Panc1 (cell line): ENCODE measurements around the gene C9orf85. TPM values are rescaled to one million over a fixed set of nuclear protein-coding genes. Genes with fewer than 3 reads are reported as not detected.

Experiments
- ATAC-seq: fragments of 200-7000 bp; cut with Tn5 transposase; 2 replicates; pipeline ENCODE4 v1.9.1; 2020; ENCODE audit warnings: mild to moderate bottlenecking, moderate library complexity
- BruUV-seq: library from RNA; stranded (reverse); fragments of 400-500 nt; replicated peaks from 2 replicates; lab custom pipeline; 2021; lab: Mats Ljungman, UMichigan
- CTCF ChIA-PET: fragments of 300-600 bp; sonication (Branson Sonifier 250); formaldehyde crosslinking; loops from one replicate; lab custom pipeline; 2022; ENCODE audit warnings: antibody characterized with exemption; lab: Charles Lee
- POLR2A ChIA-PET: fragments of 300-600 bp; sonication (Branson Sonifier 250); formaldehyde crosslinking; loops from one replicate; lab custom pipeline; 2022; ENCODE audit warnings: antibody characterized with exemption; lab: Charles Lee
- DNase-seq: peaks from one replicate; pipeline ENCODE4 v3.0.0-alpha.2; 2010; ENCODE audit warnings: low read depth, low spot score
- H3K27ac ChIP-seq: 2 replicates; pipeline ENCODE4 v1.5.1; 2011; ENCODE audit warnings: mild to moderate bottlenecking, low read length, inconsistent platforms
- H3K27me3 ChIP-seq: fragments of 200-500 bp; sonication (Bioruptor generic); 2 replicates; pipeline ENCODE4 v1.6.0; 2014; ENCODE audit warnings: low read length, inconsistent platforms; ENCODE audit not compliant: control insufficient read depth, insufficient read depth
- H3K36me3 ChIP-seq: fragments of 200-500 bp; sonication (Bioruptor generic); 2 replicates; pipeline ENCODE4 v1.5.1; 2014; ENCODE audit warnings: inconsistent platforms, mild to moderate bottlenecking, low read length, moderate library complexity; ENCODE audit not compliant: control insufficient read depth, insufficient read depth
- H3K4me1 ChIP-seq: 2 replicates; pipeline ENCODE4 v1.5.1; 2011; ENCODE audit warnings: inconsistent platforms, mild to moderate bottlenecking, low read length, moderate library complexity; ENCODE audit not compliant: control insufficient read depth, insufficient read depth
- H3K4me3 ChIP-seq, 2 experiments: 2 replicates each; pipeline ENCODE4 v1.5.1; 2011 to 2012; ENCODE audit warnings: low read depth in 2 of 2, low read length in 2 of 2, mild to moderate bottlenecking in 2 of 2, inconsistent platforms in 1 of 2, moderate library complexity in 1 of 2
- H3K9me3 ChIP-seq: fragments of 200-500 bp; sonication (Bioruptor generic); 2 replicates; pipeline ENCODE4 v1.5.1; 2014; ENCODE audit warnings: low read depth, mild to moderate bottlenecking, inconsistent platforms, low read length, moderate library complexity; ENCODE audit not compliant: control insufficient read depth, insufficient read depth
- POLR2AphosphoS5 ChIP-seq: IDR thresholded peaks from 2 replicates; pipeline ENCODE4 v1.6.1; 2012; ENCODE audit warnings: mild to moderate bottlenecking, low read depth, low read length, moderate library complexity
- SIN3A ChIP-seq: IDR thresholded peaks from 2 replicates; pipeline ENCODE4 v1.6.1; 2012; ENCODE audit warnings: low read depth, mild to moderate bottlenecking, low read length, moderate library complexity, borderline replicate concordance; ENCODE audit not compliant: insufficient read depth
- TCF7L2 ChIP-seq: IDR thresholded peaks from 2 replicates; pipeline ENCODE4 v1.6.1; 2011; ENCODE audit warnings: mild to moderate bottlenecking, low read depth, low read length, inconsistent platforms
- in situ Hi-C: cut with HindIII; loops from 2 replicates; pipeline ENCODE4 v1.10.0; 2016; ENCODE audit warnings: low sequenced_read_pairs, low pct_unique_long_range_greater_than_20kb
- intact Hi-C: fragments of 100-400 bp; cut with micrococcal nuclease; formaldehyde crosslinking; loops from one replicate; pipeline ENCODE4 v1.10.0; 2022; ENCODE audit not compliant: unreplicated experiment
- total RNA-seq: library from RNA; stranded (reverse); gene quantifications from one replicate; pipeline ENCODE4 v1.2.1, GENCODE V29; 2021; ENCODE audit not compliant: unreplicated experiment
- TF ChIP-seq, protein P1 (sequence below): fragments of 450-650 bp; IDR thresholded peaks from 2 replicates; pipeline ENCODE4 v1.5.1; 2017; ENCODE audit warnings: mild to moderate bottlenecking
- TF ChIP-seq, protein P2 (sequence below), 2 experiments: IDR thresholded peaks; 2 replicates each; pipeline ENCODE4 v1.6.1; 2011 to 2012; ENCODE audit warnings: low read depth in 2 of 2, control low read depth in 1 of 2, low read length in 1 of 2, mild to moderate bottlenecking in 1 of 2, moderate library complexity in 1 of 2; ENCODE audit not compliant: insufficient read depth in 1 of 2

Gene C9orf85
- total RNA-seq, 1 experiment from 2014 or later = 8.0 TPM

DNA sequence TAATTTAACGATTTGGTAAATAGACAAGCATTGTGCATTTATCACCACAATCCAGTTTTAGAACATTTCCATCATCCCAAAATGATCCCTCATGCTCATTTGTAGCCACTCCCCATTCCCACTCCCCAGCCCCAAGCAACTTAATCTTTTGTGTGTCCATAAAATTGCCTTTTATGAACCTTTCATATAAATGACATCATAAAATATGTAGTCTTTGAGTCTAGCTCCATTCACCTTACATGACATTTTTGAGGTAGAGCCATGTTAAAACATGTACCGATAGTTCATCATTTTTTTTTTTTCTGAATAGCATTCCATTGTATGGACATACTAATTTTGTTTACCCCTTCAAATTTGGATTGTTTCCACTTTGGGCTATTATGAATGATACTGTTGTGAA lies 70.5 kb downstream of the C9orf85 start:
- no peaks in the 10 kb centered on the region for H3K27me3 ChIP-seq
- peak overlapping the region; percentile 48; the same call in 1 of the 2 replicates for H3K27ac ChIP-seq
- H3K4me1 ChIP-seq = peaks cover 9% of the 10 kb centered on the region
- TF ChIP-seq, protein P1, sequence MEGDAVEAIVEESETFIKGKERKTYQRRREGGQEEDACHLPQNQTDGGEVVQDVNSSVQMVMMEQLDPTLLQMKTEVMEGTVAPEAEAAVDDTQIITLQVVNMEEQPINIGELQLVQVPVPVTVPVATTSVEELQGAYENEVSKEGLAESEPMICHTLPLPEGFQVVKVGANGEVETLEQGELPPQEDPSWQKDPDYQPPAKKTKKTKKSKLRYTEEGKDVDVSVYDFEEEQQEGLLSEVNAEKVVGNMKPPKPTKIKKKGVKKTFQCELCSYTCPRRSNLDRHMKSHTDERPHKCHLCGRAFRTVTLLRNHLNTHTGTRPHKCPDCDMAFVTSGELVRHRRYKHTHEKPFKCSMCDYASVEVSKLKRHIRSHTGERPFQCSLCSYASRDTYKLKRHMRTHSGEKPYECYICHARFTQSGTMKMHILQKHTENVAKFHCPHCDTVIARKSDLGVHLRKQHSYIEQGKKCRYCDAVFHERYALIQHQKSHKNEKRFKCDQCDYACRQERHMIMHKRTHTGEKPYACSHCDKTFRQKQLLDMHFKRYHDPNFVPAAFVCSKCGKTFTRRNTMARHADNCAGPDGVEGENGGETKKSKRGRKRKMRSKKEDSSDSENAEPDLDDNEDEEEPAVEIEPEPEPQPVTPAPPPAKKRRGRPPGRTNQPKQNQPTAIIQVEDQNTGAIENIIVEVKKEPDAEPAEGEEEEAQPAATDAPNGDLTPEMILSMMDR = no peak
- no peak for TF ChIP-seq POLR2AphosphoS5
- no peak for TF ChIP-seq SIN3A
- H3K9me3 ChIP-seq = no peaks in the 10 kb centered on the region
- ATAC-seq (no peak), DNase-seq (no peak)
- H3K4me3 ChIP-seq = no peak overlapping the region
- intact Hi-C loops (no loop called here), in situ Hi-C loops (no loop called here)
- H3K36me3 ChIP-seq = no peaks in the 10 kb centered on the region; the same call in 1 of the 2 replicates
- POLR2A ChIA-PET = no interaction called here
- no TSS peak for BruUV-seq
- CTCF ChIA-PET = no interaction called here

DNA sequence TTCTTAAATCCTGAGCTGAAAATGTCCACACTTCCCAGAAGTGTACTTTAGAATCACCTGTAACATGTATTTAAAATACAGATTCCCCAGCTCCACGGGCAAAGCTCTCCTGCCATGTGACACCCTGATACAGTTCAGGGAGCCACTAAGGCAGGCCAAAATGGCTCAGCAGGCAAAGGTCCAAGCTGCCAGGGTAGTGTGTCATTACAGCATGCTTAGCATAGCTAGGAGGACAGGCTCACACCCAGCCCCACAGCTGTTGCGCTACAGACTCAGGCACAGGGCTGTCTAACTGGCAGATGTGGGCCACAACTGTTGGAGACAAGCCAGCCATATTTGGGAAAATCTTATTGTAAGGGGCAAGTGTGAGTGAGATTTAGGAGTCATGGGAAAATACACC lies 73.0 kb downstream of the C9orf85 start:
- ChIA-PET CTCF (interaction anchor here (1.1 kb wide), 1 partner anchor 41 kb away, joined by 4 read pairs; no protein-coding TSS in a partner anchor), POLR2A (no interaction called here)
- Histone ChIP-seq H3K4me1 (peaks cover 16% of the 10 kb centered on the region), H3K27me3 (no peaks in the 10 kb centered on the region), H3K36me3 (no peaks in the 10 kb centered on the region; the same call in 1 of the 2 replicates), H3K27ac (peak overlapping the region; percentile 87), H3K4me3 (no peak overlapping the region), H3K9me3 (no peaks in the 10 kb centered on the region)
- no peak for DNase-seq
- TF ChIP-seq POLR2AphosphoS5 = no peak
- no peak for TF ChIP-seq SIN3A
- in situ Hi-C loops = no loop called here
- no peak for ATAC-seq
- BruUV-seq = no TSS peak
- intact Hi-C loops = no loop called here

DNA sequence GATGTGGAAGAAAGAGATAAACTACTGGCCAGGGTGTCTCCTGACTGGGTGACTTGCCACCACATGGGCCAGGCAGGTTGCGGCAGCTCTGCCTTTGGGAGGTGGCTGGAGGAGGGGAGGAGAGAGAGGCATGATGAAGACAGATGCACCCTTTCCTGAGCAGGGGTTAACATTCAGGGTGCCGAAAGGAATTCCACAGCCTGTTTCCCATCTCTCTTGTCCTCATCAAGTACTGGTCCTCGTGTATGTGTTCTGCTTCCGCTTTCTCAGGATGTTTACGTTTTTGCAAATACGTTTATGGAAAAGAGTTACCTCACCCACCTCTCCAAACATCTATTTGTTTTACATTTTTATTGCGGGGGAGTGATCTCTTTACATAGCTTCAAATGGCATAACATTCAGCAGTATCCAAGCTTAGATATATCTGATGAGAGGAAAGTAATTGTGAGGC lies 73.4 kb downstream of the C9orf85 start:
- POLR2A ChIA-PET = no interaction called here
- ATAC-seq = no peak

More for the DNA sequence above, 73.4 kb downstream of the C9orf85 start:
- Histone ChIP-seq H3K27me3 (no peaks in the 10 kb centered on the region), H3K36me3 (no peaks in the 10 kb centered on the region), H3K4me1 (peaks cover 16% of the 10 kb centered on the region), H3K9me3 (no peaks in the 10 kb centered on the region), H3K27ac (peak overlapping the region; percentile 87), H3K4me3 (no peak overlapping the region)
- DNase-seq = no peak
- intact Hi-C loops = no loop called here
- no TSS peak for BruUV-seq
- CTCF ChIA-PET = interaction anchor here (1.1 kb wide), 1 partner anchor 40 kb away, joined by 4 read pairs; no protein-coding TSS in a partner anchor
- TF ChIP-seq SIN3A (no peak), POLR2AphosphoS5 (no peak), TCF7L2 (no peak)
- TF ChIP-seq, protein P2, sequence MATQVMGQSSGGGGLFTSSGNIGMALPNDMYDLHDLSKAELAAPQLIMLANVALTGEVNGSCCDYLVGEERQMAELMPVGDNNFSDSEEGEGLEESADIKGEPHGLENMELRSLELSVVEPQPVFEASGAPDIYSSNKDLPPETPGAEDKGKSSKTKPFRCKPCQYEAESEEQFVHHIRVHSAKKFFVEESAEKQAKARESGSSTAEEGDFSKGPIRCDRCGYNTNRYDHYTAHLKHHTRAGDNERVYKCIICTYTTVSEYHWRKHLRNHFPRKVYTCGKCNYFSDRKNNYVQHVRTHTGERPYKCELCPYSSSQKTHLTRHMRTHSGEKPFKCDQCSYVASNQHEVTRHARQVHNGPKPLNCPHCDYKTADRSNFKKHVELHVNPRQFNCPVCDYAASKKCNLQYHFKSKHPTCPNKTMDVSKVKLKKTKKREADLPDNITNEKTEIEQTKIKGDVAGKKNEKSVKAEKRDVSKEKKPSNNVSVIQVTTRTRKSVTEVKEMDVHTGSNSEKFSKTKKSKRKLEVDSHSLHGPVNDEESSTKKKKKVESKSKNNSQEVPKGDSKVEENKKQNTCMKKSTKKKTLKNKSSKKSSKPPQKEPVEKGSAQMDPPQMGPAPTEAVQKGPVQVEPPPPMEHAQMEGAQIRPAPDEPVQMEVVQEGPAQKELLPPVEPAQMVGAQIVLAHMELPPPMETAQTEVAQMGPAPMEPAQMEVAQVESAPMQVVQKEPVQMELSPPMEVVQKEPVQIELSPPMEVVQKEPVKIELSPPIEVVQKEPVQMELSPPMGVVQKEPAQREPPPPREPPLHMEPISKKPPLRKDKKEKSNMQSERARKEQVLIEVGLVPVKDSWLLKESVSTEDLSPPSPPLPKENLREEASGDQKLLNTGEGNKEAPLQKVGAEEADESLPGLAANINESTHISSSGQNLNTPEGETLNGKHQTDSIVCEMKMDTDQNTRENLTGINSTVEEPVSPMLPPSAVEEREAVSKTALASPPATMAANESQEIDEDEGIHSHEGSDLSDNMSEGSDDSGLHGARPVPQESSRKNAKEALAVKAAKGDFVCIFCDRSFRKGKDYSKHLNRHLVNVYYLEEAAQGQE (IDR thresholded peaks at IDR 0.05; ENCODE audit: insufficient read depth in 1 of 2, low read depth in 2 of 2, low read length in 1 of 2) = no peak
- TF ChIP-seq, protein P1 = no peak
- in situ Hi-C loops = no loop called here
